GM18873 (cell line): ENCODE results near the gene TENM4.

Source experiments
- ATAC-seq: cut with Tn5 transposase; IDR thresholded peaks from one replicate; pipeline ENCODE4 v1.9.1; 2021; ENCODE audit warnings: mild to moderate bottlenecking, moderate library complexity, moderate number of reproducible peaks; ENCODE audit not compliant: unreplicated experiment, low FRiP score

TENM4 gene

GRCh38 chr11:78667461-78667860 lies 773.4 kb downstream of the TENM4 start:
- no peak for ATAC-seq

GRCh38 chr11:78666675-78667160 lies 774.1 kb downstream of the TENM4 start:
- ATAC-seq, result no peak

GRCh38 chr11:78664636-78665035 lies 776.2 kb downstream of the TENM4 start:
- no peak for ATAC-seq

- no peak for ATAC-seq
Observed at GRCh38 chr11:78662811-78663210, 778.0 kb downstream of the TENM4 start.

GRCh38 chr11:78660471-78660870 lies 780.4 kb downstream of the TENM4 start:
- ATAC-seq, result no peak

GRCh38 chr11:78659326-78660270 lies 781.2 kb downstream of the TENM4 start:
- no peak for ATAC-seq

GRCh38 chr11:78657968-78658839 lies 782.6 kb downstream of the TENM4 start:
- ATAC-seq, result no peak

- ATAC-seq, result no peak
Observed at GRCh38 chr11:78657441-78657840, 783.4 kb downstream of the TENM4 start.

GRCh38 chr11:78656984-78657383 lies 783.8 kb downstream of the TENM4 start:
- ATAC-seq, result no peak

- no peak for ATAC-seq
Observed at GRCh38 chr11:78656327-78656726, 784.5 kb downstream of the TENM4 start.

- ATAC-seq, result no peak
Observed at GRCh38 chr11:78655561-78655960, 785.3 kb downstream of the TENM4 start.

- no peak for ATAC-seq
Observed at GRCh38 chr11:78654866-78655265, 786.0 kb downstream of the TENM4 start.

- ATAC-seq, result no peak
Observed at GRCh38 chr11:78654071-78654470, 786.8 kb downstream of the TENM4 start.

GRCh38 chr11:78653294-78653909 lies 787.4 kb downstream of the TENM4 start:
- ATAC-seq, result no peak

GRCh38 chr11:78652843-78653239 lies 788.0 kb downstream of the TENM4 start:
- no peak for ATAC-seq

GRCh38 chr11:78651923-78652842 lies 788.6 kb downstream of the TENM4 start:
- ATAC-seq, result no peak

GRCh38 chr11:78651136-78651775 lies 789.6 kb downstream of the TENM4 start:
- ATAC-seq, result no peak

- no peak for ATAC-seq
Observed at GRCh38 chr11:78649361-78650215, 791.2 kb downstream of the TENM4 start.
